A549 (cell line): ENCODE data around the gene YDJC. TPM values are rescaled to one million over a fixed set of nuclear protein-coding genes. Genes with fewer than 3 reads are reported as not detected.
"Not testable (repeated sequence)": the region's sequence is repeated elsewhere in the genome, so short reads cannot be mapped to it uniquely, and the experiment has no call there.

ENCODE experiments used
- ATAC-seq, 2 experiments: fragments of 200-7000 bp in 1 of 2; fragments of >200 bp in 1 of 2; cut with Nextera tagmentation in 1 of 2; cut with Tn5 transposase in 1 of 2; 3 replicates each; pipeline versions ENCODE4 v1.8.0 to v1.9.1; 2018 to 2020; ENCODE audit warnings: mild to moderate bottlenecking in 1 of 2, moderate library complexity in 1 of 2
- CTCF ChIA-PET: fragments of 300-600 bp; sonication (Branson Sonifier 250); formaldehyde crosslinking; extraction: SDS; loops from one replicate; lab custom pipeline; 2021; ENCODE audit warnings: antibody characterized with exemption, inconsistent platforms; lab: Yijun Ruan, JAX
- POLR2A ChIA-PET: fragments of 350-600 bp; formaldehyde crosslinking; extraction: SDS; loops from one replicate; lab custom pipeline; 2021; ENCODE audit warnings: antibody characterized with exemption, inconsistent platforms; lab: Yijun Ruan, JAX
- DNase-seq, 2 experiments: peaks; one replicate each; pipeline versions ENCODE4 v3.0.0 to v3.0.0-alpha.2; 2011 to 2016; ENCODE audit warnings: low read depth in 1 of 2, low spot score in 1 of 2
- FAIRE-seq: peaks from 2 replicates; lab custom pipeline; 2011; peaks lifted over from hg19 to GRCh38; lab: Jason Lieb, UNC
- H3K27ac ChIP-seq, 2 experiments: fragments of >200 bp; sonication (Bioruptor Twin); formaldehyde crosslinking; 3 replicates each; pipeline ENCODE4 v1.5.1; 2016 to 2017
- H3K4me1 ChIP-seq: fragments of >200 bp; sonication (Bioruptor Twin); formaldehyde crosslinking; 3 replicates; pipeline ENCODE4 v1.6.1; 2016
- H3K4me2 ChIP-seq: fragments of >200 bp; sonication (Bioruptor Twin); formaldehyde crosslinking; 3 replicates; pipeline ENCODE4 v1.6.1; 2016
- H3K4me3 ChIP-seq: fragments of >200 bp; sonication (Bioruptor Twin); formaldehyde crosslinking; 3 replicates; pipeline ENCODE4 v1.5.1; 2016
- H3K9me3 ChIP-seq: fragments of >200 bp; sonication (Bioruptor Twin); formaldehyde crosslinking; 3 replicates; pipeline ENCODE4 v1.6.1; 2016
- BHLHE40 ChIP-seq: IDR thresholded peaks from 2 replicates; pipeline ENCODE4 v1.6.1; 2012; ENCODE audit warnings: low read depth, low read length, inconsistent platforms
- EHF ChIP-seq: fragments of 250-450 bp; sonication (Bioruptor Pico); IDR thresholded peaks from 2 replicates; pipeline ENCODE4 v1.5.0; 2020; ENCODE audit warnings: mild to moderate bottlenecking
- ESRRA ChIP-seq: fragments of 150-350 bp; IDR thresholded peaks from 2 replicates; pipeline ENCODE4 v1.6.1; 2014; ENCODE audit warnings: mild to moderate bottlenecking, low read length, borderline replicate concordance
- HEYL ChIP-seq: fragments of 250-450 bp; sonication (Bioruptor Pico); IDR thresholded peaks from 2 replicates; pipeline ENCODE4 v1.8.0; 2021; ENCODE audit warnings: mild to moderate bottlenecking, moderate library complexity
- JUN ChIP-seq, 2 experiments: fragments of >200 bp; sonication (Bioruptor Twin); formaldehyde crosslinking; IDR thresholded peaks; 2 replicates in 1 of 2; 3 replicates in 1 of 2; pipeline ENCODE4 v1.6.1; 2016 to 2017
- JUNB ChIP-seq: fragments of >200 bp; sonication (Bioruptor Twin); formaldehyde crosslinking; IDR thresholded peaks from 2 replicates; pipeline ENCODE4 v1.6.1; 2016
- KDM5A ChIP-seq: fragments of 200-600 bp; sonication (generic); IDR thresholded peaks from 2 replicates; pipeline ENCODE4 v1.6.1; 2016; ENCODE audit warnings: antibody characterized with exemption, mild to moderate bottlenecking
- MAZ ChIP-seq: fragments of 150-350 bp; IDR thresholded peaks from 2 replicates; pipeline ENCODE4 v1.6.1; 2014; ENCODE audit warnings: antibody characterized with exemption, low read depth, low read length, borderline replicate concordance
- NR3C1 ChIP-seq: fragments of >200 bp; sonication (Bioruptor Twin); formaldehyde crosslinking; IDR thresholded peaks from 3 replicates; pipeline ENCODE4 v1.6.1; 2017
- PHF8 ChIP-seq: fragments of 200-600 bp; sonication (generic); IDR thresholded peaks from 2 replicates; pipeline ENCODE4 v1.6.1; 2016; ENCODE audit warnings: low read depth, mild to moderate bottlenecking, antibody characterized with exemption, moderate library complexity, borderline replicate concordance
- POLR2A ChIP-seq: IDR thresholded peaks from 2 replicates; pipeline ENCODE4 v1.6.1; 2012; ENCODE audit warnings: mild to moderate bottlenecking, low read length
- RFX5 ChIP-seq: fragments of 450-650 bp; IDR thresholded peaks from 2 replicates; pipeline ENCODE4 v1.7.1; 2014; ENCODE audit warnings: antibody characterized with exemption, mild to moderate bottlenecking, moderate library complexity
- RNF2 ChIP-seq: fragments of 200-600 bp; sonication (generic); IDR thresholded peaks from 2 replicates; pipeline ENCODE4 v1.6.1; 2016; ENCODE audit warnings: low read depth, mild to moderate bottlenecking, antibody characterized with exemption, moderate library complexity, borderline replicate concordance
- SMC3 ChIP-seq: fragments of >200 bp; sonication (Bioruptor Twin); formaldehyde crosslinking; IDR thresholded peaks from 3 replicates; pipeline ENCODE4 v1.6.1; 2018; ENCODE audit warnings: inconsistent platforms
- TP53 ChIP-seq: fragments of 250-450 bp; sonication (Bioruptor Pico); IDR thresholded peaks from 2 replicates; pipeline ENCODE4 v1.5.0; 2021; ENCODE audit warnings: mild to moderate bottlenecking, moderate library complexity
- ZFP36 ChIP-seq: fragments of 450-650 bp; IDR thresholded peaks from 2 replicates; pipeline ENCODE4 v1.6.1; 2014; ENCODE audit warnings: borderline replicate concordance; ENCODE audit not compliant: partially characterized antibody
- WGBS: methylation state at CpG from one replicate; pipeline ENCODE4 v1.1.6; 2017; ENCODE audit errors: missing lambda C conversion rate; 5-methylcytosine and 5-hydroxymethylcytosine counted together
- polyA plus RNA-seq, 4 experiments: library from polyadenylated mRNA; depleted of rRNA in 3 of 4; stranded (reverse); fragments of >200 nt; fragmentation: RNase III in 1 of 4; extraction: RNeasy Plus Mini Kit Qiagen cat#74134 plus additional on column Dnase treatment in 1 of 4; gene quantifications; 2 replicates in 3 of 4; 3 replicates in 1 of 4; pipeline ENCODE4 v1.2.3, GENCODE V29; 2011 to 2017
- TF ChIP-seq, protein P1 (sequence below): IDR thresholded peaks from 2 replicates; pipeline ENCODE4 v1.6.1; 2012; ENCODE audit warnings: low read depth, borderline replicate concordance
- TF ChIP-seq, protein P2 (sequence below): fragments of 150-350 bp; IDR thresholded peaks from 2 replicates; pipeline ENCODE4 v1.6.1; 2014; ENCODE audit warnings: low read depth, mild to moderate bottlenecking, low read length
- TF ChIP-seq, protein P3 (sequence below): fragments of >200 bp; sonication (Bioruptor Twin); formaldehyde crosslinking; IDR thresholded peaks from 3 replicates; pipeline ENCODE4 v1.5.1; 2016
- TF ChIP-seq, protein P4 (sequence below): fragments of >200 bp; sonication (Bioruptor Twin); formaldehyde crosslinking; IDR thresholded peaks from 2 replicates; pipeline ENCODE4 v1.6.1; 2016
- TF ChIP-seq, protein P5 (sequence below): fragments of 200-600 bp; sonication (generic); IDR thresholded peaks from 2 replicates; pipeline ENCODE4 v1.6.1; 2016; ENCODE audit warnings: antibody characterized with exemption, mild to moderate bottlenecking, moderate library complexity
- TF ChIP-seq, protein P6 (sequence below): fragments of 250-450 bp; sonication (Bioruptor Pico); IDR thresholded peaks from 2 replicates; pipeline ENCODE4 v1.5.0; 2020; ENCODE audit warnings: low read depth, mild to moderate bottlenecking, moderate library complexity

YDJC gene
- polyA plus RNA-seq, 2 of the 4 experiments (the other 2 are of a cell fraction), result 24.8 to 28.3 TPM

DNA sequence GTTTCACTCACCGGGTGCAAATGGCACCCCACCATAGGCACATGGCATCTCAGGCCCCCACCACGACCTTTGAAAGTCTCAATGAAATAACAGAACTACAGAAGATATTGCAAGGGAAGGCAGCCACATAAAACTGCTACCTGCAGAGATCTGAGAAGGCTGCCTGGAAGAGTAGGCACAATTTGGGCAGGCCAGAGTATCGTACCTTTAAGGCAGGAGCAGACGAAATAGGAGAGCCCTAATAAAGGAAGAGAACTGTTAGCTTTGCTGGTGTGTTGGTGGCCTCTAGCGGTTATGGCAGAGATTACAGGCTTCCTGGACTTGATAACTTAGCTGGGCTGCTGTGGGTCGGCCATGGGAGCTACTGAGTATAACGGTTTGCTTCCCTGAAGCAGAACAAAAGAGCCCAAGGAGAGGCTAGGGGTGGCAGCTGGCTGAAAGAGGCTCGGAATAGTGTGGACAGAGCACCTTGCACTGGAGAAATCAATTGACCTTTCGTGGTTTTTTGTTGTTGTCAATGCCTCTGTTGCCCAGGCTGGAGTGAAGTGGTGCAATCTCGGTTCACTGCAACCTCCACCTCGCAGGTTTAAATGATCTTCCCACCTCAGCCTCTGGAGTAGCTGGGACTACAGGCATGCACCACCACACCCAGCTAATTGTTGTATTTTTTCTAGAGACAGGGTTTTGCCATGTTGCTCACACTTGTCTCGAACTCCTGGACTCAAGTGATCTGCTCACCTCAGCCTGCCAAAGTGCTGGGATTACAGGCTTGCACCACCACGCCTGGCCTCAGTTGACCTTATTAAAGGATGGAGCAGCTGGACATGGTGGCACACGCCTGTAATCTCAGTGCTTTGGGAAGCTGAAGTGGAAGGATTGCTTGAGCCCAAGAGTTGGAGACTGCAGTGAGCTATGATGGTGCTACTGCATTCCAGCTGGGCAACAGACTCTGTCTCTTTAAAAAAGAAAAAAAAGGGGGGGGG is 17.1 kb upstream of the YDJC start (continued):
- TF ChIP-seq, protein P1, sequence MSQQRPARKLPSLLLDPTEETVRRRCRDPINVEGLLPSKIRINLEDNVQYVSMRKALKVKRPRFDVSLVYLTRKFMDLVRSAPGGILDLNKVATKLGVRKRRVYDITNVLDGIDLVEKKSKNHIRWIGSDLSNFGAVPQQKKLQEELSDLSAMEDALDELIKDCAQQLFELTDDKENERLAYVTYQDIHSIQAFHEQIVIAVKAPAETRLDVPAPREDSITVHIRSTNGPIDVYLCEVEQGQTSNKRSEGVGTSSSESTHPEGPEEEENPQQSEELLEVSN, result no peak
- TF ChIP-seq JUNB (no peak), RNF2 (no peak), NR3C1 (no peak), HEYL (CRISPR knock-in tag) (no peak), POLR2A (no peak), ZFP36 (peak; percentile 74), ESRRA (no peak), SMC3 (peak; percentile 37; the same call in 1 of the 3 replicates)
- TF ChIP-seq, protein P2, sequence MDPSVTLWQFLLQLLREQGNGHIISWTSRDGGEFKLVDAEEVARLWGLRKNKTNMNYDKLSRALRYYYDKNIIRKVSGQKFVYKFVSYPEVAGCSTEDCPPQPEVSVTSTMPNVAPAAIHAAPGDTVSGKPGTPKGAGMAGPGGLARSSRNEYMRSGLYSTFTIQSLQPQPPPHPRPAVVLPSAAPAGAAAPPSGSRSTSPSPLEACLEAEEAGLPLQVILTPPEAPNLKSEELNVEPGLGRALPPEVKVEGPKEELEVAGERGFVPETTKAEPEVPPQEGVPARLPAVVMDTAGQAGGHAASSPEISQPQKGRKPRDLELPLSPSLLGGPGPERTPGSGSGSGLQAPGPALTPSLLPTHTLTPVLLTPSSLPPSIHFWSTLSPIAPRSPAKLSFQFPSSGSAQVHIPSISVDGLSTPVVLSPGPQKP, result no peak
- TF ChIP-seq, protein P3, sequence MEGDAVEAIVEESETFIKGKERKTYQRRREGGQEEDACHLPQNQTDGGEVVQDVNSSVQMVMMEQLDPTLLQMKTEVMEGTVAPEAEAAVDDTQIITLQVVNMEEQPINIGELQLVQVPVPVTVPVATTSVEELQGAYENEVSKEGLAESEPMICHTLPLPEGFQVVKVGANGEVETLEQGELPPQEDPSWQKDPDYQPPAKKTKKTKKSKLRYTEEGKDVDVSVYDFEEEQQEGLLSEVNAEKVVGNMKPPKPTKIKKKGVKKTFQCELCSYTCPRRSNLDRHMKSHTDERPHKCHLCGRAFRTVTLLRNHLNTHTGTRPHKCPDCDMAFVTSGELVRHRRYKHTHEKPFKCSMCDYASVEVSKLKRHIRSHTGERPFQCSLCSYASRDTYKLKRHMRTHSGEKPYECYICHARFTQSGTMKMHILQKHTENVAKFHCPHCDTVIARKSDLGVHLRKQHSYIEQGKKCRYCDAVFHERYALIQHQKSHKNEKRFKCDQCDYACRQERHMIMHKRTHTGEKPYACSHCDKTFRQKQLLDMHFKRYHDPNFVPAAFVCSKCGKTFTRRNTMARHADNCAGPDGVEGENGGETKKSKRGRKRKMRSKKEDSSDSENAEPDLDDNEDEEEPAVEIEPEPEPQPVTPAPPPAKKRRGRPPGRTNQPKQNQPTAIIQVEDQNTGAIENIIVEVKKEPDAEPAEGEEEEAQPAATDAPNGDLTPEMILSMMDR, result peak; percentile 65
- TF ChIP-seq, all 56 proteins: peak for 4

DNA sequence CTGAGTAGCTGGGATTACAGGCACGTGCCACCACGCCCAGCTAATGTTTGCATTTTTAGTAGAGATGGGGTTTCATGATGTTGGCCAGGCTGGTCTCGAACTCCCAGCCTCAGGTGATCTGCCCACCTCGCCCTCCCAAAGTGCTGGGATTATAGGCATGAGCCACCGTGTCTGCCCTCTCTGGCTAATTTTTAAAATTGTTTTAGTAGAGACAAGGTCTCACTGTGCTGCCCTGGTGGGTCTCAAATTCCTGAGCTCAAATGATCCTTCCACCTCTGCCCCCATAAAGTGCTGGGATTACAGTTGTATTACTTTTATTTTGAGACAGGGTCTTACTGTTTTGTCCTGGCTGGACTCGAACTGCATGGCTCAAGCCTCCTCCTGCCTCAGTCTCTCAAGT is 15.7 kb upstream of the YDJC start:
- DNase-seq, ATAC-seq, H3K4me3 ChIP-seq, H3K4me2 ChIP-seq, POLR2A ChIA-PET, H3K9me3 ChIP-seq, FAIRE-seq, H3K27ac ChIP-seq: not testable (repeated sequence)
- peaks cover 10% of the 10 kb centered on the region; the same call in 2 of the 3 replicates for H3K4me1 ChIP-seq
- CTCF ChIA-PET, result interaction anchor here (0.6 to 4.1 kb wide), 8 partner anchors 10 to 416 kb away, joined by 3 to 35 read pairs (median 6); partner anchors contain the start of gene YDJC
- 62% methylated on average over 6 of the region's 6 CpGs for WGBS

DNA sequence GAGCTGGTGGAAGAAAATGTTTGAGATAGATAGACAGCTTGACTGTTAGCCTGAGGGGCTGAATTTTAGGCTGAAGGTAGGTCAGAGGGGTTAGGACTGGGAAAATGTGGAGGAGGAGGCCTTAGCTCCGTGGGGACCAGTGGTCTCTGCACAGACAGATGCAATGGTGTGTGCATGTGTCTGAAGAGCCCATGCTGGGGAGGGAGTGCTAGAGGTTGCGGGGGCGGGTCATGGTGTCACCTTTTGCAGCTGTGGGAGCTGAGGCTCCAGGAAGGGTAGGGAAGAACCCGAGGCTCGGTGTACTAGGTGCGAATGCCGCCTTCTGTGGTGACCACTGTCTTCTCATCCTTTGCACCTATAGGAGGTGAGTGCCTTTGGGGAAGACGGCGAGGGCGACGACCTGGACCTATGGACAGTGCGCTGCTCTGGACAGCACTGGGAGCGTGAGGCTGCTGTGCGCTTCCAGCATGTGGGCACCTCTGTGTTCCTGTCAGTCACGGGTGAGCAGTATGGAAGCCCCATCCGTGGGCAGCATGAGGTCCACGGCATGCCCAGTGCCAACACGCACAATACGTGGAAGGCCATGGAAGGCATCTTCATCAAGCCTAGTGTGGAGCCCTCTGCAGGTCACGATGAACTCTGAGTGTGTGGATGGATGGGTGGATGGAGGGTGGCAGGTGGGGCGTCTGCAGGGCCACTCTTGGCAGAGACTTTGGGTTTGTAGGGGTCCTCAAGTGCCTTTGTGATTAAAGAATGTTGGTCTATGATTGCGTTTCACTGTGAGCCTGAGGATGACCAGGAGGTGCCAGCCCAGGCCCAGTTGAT is 13.9 kb upstream of the YDJC start:
- ChIA-PET CTCF (interaction anchor here (0.7 to 6.5 kb wide), 13 partner anchors 9 to 51 kb away, joined by 3 to 133 read pairs (median 5); partner anchors contain the start of genes CCDC116 and YDJC), POLR2A (interaction anchor here (1.6 kb wide), 1 partner anchor 13 kb away, joined by 7 read pairs; no protein-coding TSS in a partner anchor)
- no peak overlapping the region; the same call in 2 of the 3 replicates for H3K4me3 ChIP-seq
- FAIRE-seq (no peak), DNase-seq (no peak), ATAC-seq (no peak)
- no peak overlapping the region for H3K27ac ChIP-seq
- 91% methylated on average over 18 of the region's 22 CpGs for WGBS
- peaks cover 10% of the 10 kb centered on the region; the same call in 2 of the 3 replicates for H3K4me1 ChIP-seq
- H3K4me2 ChIP-seq, result peak overlapping the region; percentile 95
- no peaks in the 10 kb centered on the region for H3K9me3 ChIP-seq
- no peak for TF ChIP-seq MAZ
- no peak for TF ChIP-seq BHLHE40
- TF ChIP-seq, protein P4, sequence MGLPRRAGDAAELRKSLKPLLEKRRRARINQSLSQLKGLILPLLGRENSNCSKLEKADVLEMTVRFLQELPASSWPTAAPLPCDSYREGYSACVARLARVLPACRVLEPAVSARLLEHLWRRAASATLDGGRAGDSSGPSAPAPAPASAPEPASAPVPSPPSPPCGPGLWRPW, result no peak
- TF ChIP-seq JUN (IDR thresholded peaks at IDR 0.05), result no peak
- TF ChIP-seq, protein P5, sequence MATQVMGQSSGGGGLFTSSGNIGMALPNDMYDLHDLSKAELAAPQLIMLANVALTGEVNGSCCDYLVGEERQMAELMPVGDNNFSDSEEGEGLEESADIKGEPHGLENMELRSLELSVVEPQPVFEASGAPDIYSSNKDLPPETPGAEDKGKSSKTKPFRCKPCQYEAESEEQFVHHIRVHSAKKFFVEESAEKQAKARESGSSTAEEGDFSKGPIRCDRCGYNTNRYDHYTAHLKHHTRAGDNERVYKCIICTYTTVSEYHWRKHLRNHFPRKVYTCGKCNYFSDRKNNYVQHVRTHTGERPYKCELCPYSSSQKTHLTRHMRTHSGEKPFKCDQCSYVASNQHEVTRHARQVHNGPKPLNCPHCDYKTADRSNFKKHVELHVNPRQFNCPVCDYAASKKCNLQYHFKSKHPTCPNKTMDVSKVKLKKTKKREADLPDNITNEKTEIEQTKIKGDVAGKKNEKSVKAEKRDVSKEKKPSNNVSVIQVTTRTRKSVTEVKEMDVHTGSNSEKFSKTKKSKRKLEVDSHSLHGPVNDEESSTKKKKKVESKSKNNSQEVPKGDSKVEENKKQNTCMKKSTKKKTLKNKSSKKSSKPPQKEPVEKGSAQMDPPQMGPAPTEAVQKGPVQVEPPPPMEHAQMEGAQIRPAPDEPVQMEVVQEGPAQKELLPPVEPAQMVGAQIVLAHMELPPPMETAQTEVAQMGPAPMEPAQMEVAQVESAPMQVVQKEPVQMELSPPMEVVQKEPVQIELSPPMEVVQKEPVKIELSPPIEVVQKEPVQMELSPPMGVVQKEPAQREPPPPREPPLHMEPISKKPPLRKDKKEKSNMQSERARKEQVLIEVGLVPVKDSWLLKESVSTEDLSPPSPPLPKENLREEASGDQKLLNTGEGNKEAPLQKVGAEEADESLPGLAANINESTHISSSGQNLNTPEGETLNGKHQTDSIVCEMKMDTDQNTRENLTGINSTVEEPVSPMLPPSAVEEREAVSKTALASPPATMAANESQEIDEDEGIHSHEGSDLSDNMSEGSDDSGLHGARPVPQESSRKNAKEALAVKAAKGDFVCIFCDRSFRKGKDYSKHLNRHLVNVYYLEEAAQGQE, result no peak
- no peak for TF ChIP-seq JUNB
- no peak for TF ChIP-seq SMC3
- TF ChIP-seq, protein P6, sequence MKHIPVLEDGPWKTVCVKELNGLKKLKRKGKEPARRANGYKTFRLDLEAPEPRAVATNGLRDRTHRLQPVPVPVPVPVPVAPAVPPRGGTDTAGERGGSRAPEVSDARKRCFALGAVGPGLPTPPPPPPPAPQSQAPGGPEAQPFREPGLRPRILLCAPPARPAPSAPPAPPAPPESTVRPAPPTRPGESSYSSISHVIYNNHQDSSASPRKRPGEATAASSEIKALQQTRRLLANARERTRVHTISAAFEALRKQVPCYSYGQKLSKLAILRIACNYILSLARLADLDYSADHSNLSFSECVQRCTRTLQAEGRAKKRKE (CRISPR knock-in tag), result no peak
- TF ChIP-seq ZFP36, result no peak
- TF ChIP-seq KDM5A, result no peak
- no peak for TF ChIP-seq NR3C1
- TF ChIP-seq PHF8, result no peak
- TF ChIP-seq EHF (CRISPR knock-in tag), result no peak
- no peak for TF ChIP-seq TP53
- TF ChIP-seq RFX5, result no peak
